GM12878 (cell line): ENCODE data around the gene TYW1B.
"Not testable (repeated sequence)": the region's sequence is repeated elsewhere in the genome, so short reads cannot be mapped to it uniquely, and the experiment has no call there.

Source experiments
- BACH1 ChIP-seq: fragments of 450-650 bp; IDR thresholded peaks from 2 replicates; pipeline ENCODE4 v1.6.1; 2017; ENCODE audit warnings: mild to moderate bottlenecking, borderline replicate concordance
- BHLHE40 ChIP-seq, 2 experiments: fragments of 450-650 bp in 1 of 2; IDR thresholded peaks; 2 replicates each; pipeline ENCODE4 v1.6.1; 2011 to 2017; ENCODE audit warnings: low read depth in 2 of 2, borderline replicate concordance in 1 of 2, improper control_type of control experiment in 1 of 2, low read length in 1 of 2, mild to moderate bottlenecking in 1 of 2
- MYC ChIP-seq: IDR thresholded peaks from 2 replicates; pipeline ENCODE4 v1.6.1; 2011; ENCODE audit warnings: mild to moderate bottlenecking, low read length, moderate library complexity, inconsistent platforms; ENCODE audit not compliant: insufficient read depth, insufficient replicate concordance, insufficient read length, severe bottlenecking
- NFIC ChIP-seq: IDR thresholded peaks from 2 replicates; pipeline ENCODE4 v1.6.1; 2012; ENCODE audit warnings: low read depth, mild to moderate bottlenecking, inconsistent platforms, low read length, moderate library complexity
- NFYA ChIP-seq: IDR thresholded peaks from 2 replicates; pipeline ENCODE4 v1.6.1; 2011; ENCODE audit warnings: low read depth, mild to moderate bottlenecking, low read length, improper control_type of control experiment, borderline replicate concordance
- NRF1 ChIP-seq: conservative IDR thresholded peaks from 2 replicates; pipeline ENCODE4 v1.6.1; 2011; ENCODE audit warnings: mild to moderate bottlenecking, low read depth, low read length, improper control_type of control experiment
- POLR2A ChIP-seq: IDR thresholded peaks from 2 replicates; pipeline ENCODE4 v1.6.1; 2011; ENCODE audit warnings: low read depth, mild to moderate bottlenecking, low read length
- POLR2AphosphoS5 ChIP-seq: IDR thresholded peaks from 2 replicates; pipeline ENCODE4 v1.6.1; 2011; ENCODE audit warnings: mild to moderate bottlenecking, low read length, inconsistent platforms
- SIN3A ChIP-seq: IDR thresholded peaks from 2 replicates; pipeline ENCODE4 v1.6.1; 2012; ENCODE audit warnings: low read depth, low read length, improper control_type of control experiment
- SUPT20H ChIP-seq: IDR thresholded peaks from 2 replicates; pipeline ENCODE4 v1.6.1; 2011; ENCODE audit warnings: low read depth, mild to moderate bottlenecking, low read length, moderate library complexity, borderline replicate concordance; ENCODE audit not compliant: control insufficient read depth
- TF ChIP-seq, protein P1 (sequence below), 3 experiments: IDR thresholded peaks in 2 of 3; conservative IDR thresholded peaks in 1 of 3; 2 replicates each; pipeline ENCODE4 v1.5.1; 2011; ENCODE audit warnings: low read depth in 3 of 3, low read length in 3 of 3, mild to moderate bottlenecking in 3 of 3, control low read depth in 2 of 3, moderate library complexity in 2 of 3, inconsistent platforms in 1 of 3, mixed read lengths in 1 of 3; ENCODE audit not compliant: control insufficient read depth in 2 of 3, insufficient read depth in 1 of 3; ENCODE audit errors: extremely low read depth in 1 of 3
- TF ChIP-seq, protein P2 (sequence below): IDR thresholded peaks from 2 replicates; pipeline ENCODE4 v1.6.1; 2012; ENCODE audit warnings: mild to moderate bottlenecking, low read depth, low read length

DNA sequence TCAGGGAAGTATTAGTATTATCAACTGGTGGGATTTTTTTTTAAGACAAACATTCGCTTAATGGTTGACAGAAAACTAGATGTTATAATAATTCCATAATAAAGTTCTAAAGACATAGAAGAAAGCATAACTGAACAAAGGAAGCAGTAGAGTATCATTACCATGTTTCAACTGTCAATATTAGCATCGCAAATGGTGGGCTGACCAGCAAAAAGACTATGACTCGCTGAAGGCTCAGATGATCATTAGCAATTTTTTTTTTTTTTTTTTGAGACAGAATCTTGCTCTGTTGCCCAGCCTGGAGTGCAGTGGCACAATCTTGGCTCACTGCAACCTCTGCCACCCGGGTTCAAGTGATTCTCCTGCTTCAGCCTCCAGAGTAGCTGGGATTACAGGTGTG lies 74.8 kb downstream of the TYW1B start:
- not testable (repeated sequence) for TF ChIP-seq MYC; POLR2A; SIN3A; POLR2AphosphoS5; SUPT20H; NRF1; NFIC; BHLHE40 (IDR thresholded peaks at IDR 0.05; ENCODE audit: borderline replicate concordance in 1 of 2, low read depth in 2 of 2, low read length in 1 of 2); BACH1; NFYA
- TF ChIP-seq, protein P1, sequence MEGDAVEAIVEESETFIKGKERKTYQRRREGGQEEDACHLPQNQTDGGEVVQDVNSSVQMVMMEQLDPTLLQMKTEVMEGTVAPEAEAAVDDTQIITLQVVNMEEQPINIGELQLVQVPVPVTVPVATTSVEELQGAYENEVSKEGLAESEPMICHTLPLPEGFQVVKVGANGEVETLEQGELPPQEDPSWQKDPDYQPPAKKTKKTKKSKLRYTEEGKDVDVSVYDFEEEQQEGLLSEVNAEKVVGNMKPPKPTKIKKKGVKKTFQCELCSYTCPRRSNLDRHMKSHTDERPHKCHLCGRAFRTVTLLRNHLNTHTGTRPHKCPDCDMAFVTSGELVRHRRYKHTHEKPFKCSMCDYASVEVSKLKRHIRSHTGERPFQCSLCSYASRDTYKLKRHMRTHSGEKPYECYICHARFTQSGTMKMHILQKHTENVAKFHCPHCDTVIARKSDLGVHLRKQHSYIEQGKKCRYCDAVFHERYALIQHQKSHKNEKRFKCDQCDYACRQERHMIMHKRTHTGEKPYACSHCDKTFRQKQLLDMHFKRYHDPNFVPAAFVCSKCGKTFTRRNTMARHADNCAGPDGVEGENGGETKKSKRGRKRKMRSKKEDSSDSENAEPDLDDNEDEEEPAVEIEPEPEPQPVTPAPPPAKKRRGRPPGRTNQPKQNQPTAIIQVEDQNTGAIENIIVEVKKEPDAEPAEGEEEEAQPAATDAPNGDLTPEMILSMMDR (IDR thresholded peaks at IDR 0.05 in 2 of 3, conservative IDR thresholded peaks at IDR 0.05 in 1 of 3; ENCODE audit: control insufficient read depth in 2 of 3, extremely low read depth in 1 of 3, insufficient read depth in 1 of 3, low read depth in 3 of 3, low read length in 3 of 3): not testable (repeated sequence)
- TF ChIP-seq, protein P2, sequence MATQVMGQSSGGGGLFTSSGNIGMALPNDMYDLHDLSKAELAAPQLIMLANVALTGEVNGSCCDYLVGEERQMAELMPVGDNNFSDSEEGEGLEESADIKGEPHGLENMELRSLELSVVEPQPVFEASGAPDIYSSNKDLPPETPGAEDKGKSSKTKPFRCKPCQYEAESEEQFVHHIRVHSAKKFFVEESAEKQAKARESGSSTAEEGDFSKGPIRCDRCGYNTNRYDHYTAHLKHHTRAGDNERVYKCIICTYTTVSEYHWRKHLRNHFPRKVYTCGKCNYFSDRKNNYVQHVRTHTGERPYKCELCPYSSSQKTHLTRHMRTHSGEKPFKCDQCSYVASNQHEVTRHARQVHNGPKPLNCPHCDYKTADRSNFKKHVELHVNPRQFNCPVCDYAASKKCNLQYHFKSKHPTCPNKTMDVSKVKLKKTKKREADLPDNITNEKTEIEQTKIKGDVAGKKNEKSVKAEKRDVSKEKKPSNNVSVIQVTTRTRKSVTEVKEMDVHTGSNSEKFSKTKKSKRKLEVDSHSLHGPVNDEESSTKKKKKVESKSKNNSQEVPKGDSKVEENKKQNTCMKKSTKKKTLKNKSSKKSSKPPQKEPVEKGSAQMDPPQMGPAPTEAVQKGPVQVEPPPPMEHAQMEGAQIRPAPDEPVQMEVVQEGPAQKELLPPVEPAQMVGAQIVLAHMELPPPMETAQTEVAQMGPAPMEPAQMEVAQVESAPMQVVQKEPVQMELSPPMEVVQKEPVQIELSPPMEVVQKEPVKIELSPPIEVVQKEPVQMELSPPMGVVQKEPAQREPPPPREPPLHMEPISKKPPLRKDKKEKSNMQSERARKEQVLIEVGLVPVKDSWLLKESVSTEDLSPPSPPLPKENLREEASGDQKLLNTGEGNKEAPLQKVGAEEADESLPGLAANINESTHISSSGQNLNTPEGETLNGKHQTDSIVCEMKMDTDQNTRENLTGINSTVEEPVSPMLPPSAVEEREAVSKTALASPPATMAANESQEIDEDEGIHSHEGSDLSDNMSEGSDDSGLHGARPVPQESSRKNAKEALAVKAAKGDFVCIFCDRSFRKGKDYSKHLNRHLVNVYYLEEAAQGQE: not testable (repeated sequence)
